Measurements from ENCODE around the gene CAMK1D.

CAMK1D gene

GRCh38 chr10:12403119-12403518 is 53.8 kb downstream of the CAMK1D start:
- DNase-seq = no peak
- ATAC-seq = no peak

- ATAC-seq (no peak), DNase-seq (no peak)
Measured at GRCh38 chr10:12405342-12406320, 56.3 kb downstream of the CAMK1D start.

DNA sequence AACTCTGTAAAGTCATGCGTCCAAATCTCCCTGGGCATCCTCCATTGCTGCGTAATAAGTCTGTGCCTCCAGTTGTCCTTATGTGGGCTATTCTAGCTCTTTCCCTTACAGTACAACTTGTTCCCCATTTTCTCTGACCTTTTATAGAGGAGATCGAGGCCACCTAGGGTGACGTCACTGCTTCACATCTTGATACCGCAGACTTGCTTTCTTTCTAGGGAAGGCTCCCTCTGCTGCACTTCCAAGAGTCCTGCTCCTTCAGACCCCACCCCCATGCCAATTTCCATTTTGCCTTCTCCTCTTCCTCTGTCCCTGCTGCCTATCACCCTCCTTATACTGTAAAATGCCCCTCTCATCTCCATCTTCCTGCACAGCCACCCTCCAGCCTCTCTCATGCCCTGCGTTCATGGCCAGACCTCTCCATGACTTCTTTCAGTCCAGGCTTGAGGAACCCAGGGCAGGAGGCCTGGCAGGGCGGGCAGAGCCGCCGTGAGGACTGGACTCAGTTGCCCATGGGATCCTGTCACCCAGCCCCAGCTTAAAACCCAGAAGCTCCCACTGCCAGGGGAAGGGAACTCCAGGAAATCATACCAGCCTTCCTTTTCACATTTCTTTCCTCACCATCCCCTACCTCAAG is 57.5 kb downstream of the CAMK1D start:
- no peak for DNase-seq
- ATAC-seq = no peak

GRCh38 chr10:12408472-12408871 is 59.1 kb downstream of the CAMK1D start:
- ATAC-seq = no peak
- DNase-seq = no peak

GRCh38 chr10:12409161-12409560 is 59.8 kb downstream of the CAMK1D start:
- DNase-seq (no peak), ATAC-seq (no peak)

DNA sequence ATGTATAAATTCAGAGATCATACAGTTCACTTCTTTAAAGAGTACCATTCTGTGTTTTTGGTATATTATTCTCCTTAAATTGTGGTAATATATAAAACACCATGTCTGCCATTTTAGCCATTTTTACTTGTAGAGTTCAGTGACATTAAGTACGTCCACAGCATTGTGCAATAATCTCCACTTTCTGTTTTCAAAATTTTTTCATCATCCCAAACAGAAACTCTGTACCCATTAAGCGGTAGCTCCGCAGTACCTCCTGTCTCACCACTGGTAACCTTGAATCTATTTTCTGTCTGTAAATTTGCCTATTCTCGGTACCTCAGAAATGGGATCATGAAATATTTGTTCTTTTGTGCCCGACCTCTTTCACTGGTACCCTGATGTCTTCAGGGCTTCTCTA is 60.3 kb downstream of the CAMK1D start:
- DNase-seq (no peak), ATAC-seq (no peak)

DNA sequence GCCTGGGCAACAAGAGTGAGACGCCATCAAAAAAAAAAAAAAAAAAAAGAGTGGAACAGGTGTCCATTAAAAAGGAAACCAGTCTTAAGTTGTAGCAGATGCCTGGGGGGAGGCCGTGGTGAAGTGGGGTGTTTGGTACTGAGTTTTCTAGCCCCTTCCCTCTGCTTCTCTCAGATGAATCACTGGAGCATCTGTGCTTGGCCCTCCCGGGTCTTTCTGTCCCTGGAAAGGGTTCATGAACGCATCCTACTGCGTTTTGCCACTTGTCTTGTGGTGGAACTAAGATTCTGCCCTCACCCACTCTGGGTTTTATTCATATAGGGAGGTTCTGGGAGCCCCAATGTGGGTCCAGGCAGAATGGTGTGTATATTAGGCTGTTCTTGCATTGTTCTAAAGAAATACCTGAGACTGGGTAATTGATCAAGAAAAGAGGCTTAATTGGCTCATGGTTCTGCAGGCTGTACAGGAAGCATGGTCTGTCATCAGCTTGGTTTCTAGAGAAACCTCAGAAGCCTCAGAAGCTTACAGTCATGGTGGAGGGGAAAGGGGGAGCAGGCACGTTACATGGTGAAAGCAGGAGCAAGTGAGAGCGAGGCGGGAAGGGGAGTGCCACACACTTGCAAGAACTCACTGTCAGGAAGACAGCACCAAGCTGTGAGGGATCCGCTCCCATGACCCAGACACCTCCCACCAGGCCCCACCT is 63.5 kb downstream of the CAMK1D start:
- ATAC-seq = peak; percentile 95
- DNase-seq = peak; percentile 59

DNA sequence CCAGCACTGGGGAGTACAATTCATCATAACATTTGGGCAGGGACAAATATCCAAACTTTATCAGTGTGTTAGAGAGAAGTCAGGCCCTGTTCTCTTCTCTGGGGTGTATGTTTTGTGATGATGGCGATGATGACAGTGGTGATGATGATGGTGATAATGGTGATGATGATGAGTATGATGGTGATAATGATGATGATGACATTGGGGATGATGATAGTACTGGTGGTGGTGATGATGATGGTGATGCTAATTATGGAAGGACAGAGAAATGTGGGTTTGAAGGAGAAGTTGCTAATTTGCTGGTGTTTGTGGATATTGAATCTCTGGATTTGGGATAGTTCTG is 64.0 kb downstream of the CAMK1D start:
- DNase-seq = no peak
- no peak for ATAC-seq

- DNase-seq (no peak), ATAC-seq (no peak)
Measured at GRCh38 chr10:12414278-12414989, 65.1 kb downstream of the CAMK1D start.

GRCh38 chr10:12416344-12417050 is 67.2 kb downstream of the CAMK1D start:
- DNase-seq (no peak), ATAC-seq (no peak)

GRCh38 chr10:12417331-12417730 is 68.0 kb downstream of the CAMK1D start:
- ATAC-seq = no peak

GRCh38 chr10:12418000-12418399 is 68.7 kb downstream of the CAMK1D start:
- ATAC-seq (no peak), DNase-seq (no peak)

More at GRCh38 chr10:12417331-12417730, 68.0 kb downstream of the CAMK1D start:
- DNase-seq = no peak

GRCh38 chr10:12418725-12419261 is 69.4 kb downstream of the CAMK1D start:
- no peak for ATAC-seq
- DNase-seq = no peak

DNA sequence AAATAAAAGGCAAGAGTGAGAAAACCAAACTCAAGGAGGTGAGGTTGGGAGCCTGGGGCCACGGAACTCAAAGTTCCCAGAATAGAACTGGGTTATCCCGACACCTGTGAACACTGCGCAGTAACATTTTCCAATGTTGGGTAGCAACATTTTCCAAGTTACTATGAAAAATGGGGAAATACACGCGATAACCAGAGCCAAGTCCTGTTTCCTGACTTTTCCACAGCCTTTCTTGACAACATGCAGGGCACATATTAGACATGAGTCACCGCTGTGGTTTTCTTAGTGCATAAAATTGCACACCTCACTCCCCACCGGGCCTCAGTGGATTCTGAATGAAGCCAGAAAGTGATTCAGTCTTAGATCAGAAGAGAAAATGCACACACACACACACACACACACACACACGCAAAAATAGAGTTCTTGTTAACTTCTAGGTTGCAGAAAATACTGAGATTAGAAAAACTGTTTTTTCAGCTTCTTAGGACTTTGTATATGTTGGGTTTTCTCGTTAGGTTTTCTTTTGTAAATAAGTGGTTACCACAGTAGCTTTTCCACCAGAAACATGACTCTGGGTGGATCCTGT is 70.0 kb downstream of the CAMK1D start:
- ATAC-seq (peak; percentile 98), DNase-seq (peak; percentile 70)

- DNase-seq = no peak
- ATAC-seq = no peak
Measured at GRCh38 chr10:12420530-12421120, 71.3 kb downstream of the CAMK1D start.

DNA sequence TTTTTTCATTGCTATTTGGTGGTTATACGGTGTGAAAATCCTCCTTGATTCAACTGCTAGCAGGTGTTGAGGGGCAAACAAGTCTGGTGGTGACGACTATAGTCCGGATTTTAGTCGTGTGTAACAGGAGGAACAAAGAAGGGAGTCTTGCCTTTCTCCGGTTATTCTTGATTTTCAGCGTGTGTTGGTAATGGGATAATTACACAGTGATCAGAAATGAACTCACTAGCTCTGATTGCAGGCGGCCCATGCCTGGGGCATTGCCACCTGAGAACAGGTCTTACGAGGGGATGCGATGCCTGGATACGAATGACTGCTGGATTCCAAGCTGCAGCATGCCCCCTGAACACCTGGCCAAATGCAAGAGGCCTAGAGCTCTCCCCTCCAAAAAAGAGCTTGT is 72.8 kb downstream of the CAMK1D start:
- ATAC-seq (no peak), DNase-seq (no peak)

GRCh38 chr10:12423896-12424295 is 74.5 kb downstream of the CAMK1D start:
- ATAC-seq (no peak), DNase-seq (no peak)

DNA sequence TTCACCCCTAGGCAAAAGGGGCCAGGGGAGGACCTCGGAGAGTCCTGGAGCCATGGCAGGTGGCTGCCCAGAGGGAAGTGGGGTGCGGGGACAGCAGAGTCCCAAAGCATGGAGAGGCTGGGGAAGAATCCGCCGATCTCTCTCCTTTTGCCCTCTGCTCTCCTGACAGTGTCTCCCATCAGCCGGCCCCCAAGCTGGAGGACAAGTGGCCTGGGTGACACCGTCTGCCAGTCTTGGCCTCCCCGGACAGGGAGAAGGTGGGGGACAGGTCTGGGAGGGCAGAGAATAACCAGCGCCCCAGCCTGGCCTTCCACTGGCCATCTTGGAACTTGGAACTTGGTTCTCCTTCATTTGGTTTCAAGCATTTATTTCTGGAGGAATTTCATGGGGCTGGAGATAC is 77.9 kb downstream of the CAMK1D start:
- no peak for ATAC-seq

DNA sequence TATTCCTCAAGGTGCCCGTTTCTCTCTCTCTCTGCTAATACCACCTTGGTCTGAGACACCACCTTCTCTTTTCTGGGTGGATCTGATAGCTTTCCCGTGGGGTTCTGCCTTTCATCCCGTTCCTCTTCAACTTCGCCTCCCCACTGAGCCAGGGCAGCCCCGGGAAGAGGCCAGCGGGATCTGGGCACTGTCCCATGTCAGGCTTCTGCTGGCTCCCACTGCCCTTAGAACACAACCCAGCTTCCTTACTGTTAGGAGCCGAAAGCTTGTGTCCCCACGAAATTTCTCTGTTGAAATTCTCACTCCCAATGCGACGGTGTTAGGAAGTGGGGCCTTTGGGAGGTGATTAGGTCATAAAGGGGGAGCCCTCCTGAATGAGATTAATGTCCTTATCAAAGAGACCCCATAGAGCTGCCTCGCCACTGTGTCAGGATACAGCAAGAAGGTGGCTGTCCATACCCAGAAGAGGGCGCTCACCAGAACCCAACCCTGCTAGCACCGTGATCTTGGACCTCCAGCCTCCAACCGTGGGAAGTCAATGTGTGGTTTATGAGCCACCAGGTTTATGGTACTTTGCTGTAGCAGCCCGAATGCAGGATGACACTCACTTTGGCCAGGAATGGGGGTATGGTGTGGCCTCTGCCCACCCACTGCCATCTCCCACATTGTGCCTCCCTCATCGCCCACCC is 79.2 kb downstream of the CAMK1D start:
- no peak for ATAC-seq
- no peak for DNase-seq

More for the DNA sequence above, 77.9 kb downstream of the CAMK1D start:
- no peak for DNase-seq

Data from stimulated activated naive CD8-positive, alpha-beta T cell treated with anti-CD3 and anti-CD28 coated beads, Interleukin-15, Interleukin-2, amounts not matched to agents 100 U/mL and 50 U/mL, for 24 hours (primary cell).